Panc1 (cell line): Measurements from ENCODE around the gene OR52W1. TPM values are rescaled to one million over a fixed set of nuclear protein-coding genes. Genes with fewer than 3 reads are reported as not detected.

ENCODE experiments used
- ATAC-seq: fragments of 200-7000 bp; cut with Tn5 transposase; 2 replicates; pipeline ENCODE4 v1.9.1; 2020; ENCODE audit warnings: mild to moderate bottlenecking, moderate library complexity
- BruUV-seq: library from RNA; stranded (reverse); fragments of 400-500 nt; replicated peaks from 2 replicates; lab custom pipeline; 2021; lab: Mats Ljungman, UMichigan
- CTCF ChIA-PET: fragments of 300-600 bp; sonication (Branson Sonifier 250); formaldehyde crosslinking; loops from one replicate; lab custom pipeline; 2022; ENCODE audit warnings: antibody characterized with exemption; lab: Charles Lee
- POLR2A ChIA-PET: fragments of 300-600 bp; sonication (Branson Sonifier 250); formaldehyde crosslinking; loops from one replicate; lab custom pipeline; 2022; ENCODE audit warnings: antibody characterized with exemption; lab: Charles Lee
- DNase-seq: peaks from one replicate; pipeline ENCODE4 v3.0.0-alpha.2; 2010; ENCODE audit warnings: low read depth, low spot score
- H3K27ac ChIP-seq: 2 replicates; pipeline ENCODE4 v1.5.1; 2011; ENCODE audit warnings: mild to moderate bottlenecking, low read length, inconsistent platforms
- H3K27me3 ChIP-seq: fragments of 200-500 bp; sonication (Bioruptor generic); 2 replicates; pipeline ENCODE4 v1.6.0; 2014; ENCODE audit warnings: low read length, inconsistent platforms; ENCODE audit not compliant: control insufficient read depth, insufficient read depth
- H3K36me3 ChIP-seq: fragments of 200-500 bp; sonication (Bioruptor generic); 2 replicates; pipeline ENCODE4 v1.5.1; 2014; ENCODE audit warnings: inconsistent platforms, mild to moderate bottlenecking, low read length, moderate library complexity; ENCODE audit not compliant: control insufficient read depth, insufficient read depth
- H3K4me1 ChIP-seq: 2 replicates; pipeline ENCODE4 v1.5.1; 2011; ENCODE audit warnings: inconsistent platforms, mild to moderate bottlenecking, low read length, moderate library complexity; ENCODE audit not compliant: control insufficient read depth, insufficient read depth
- H3K4me3 ChIP-seq, 2 experiments: 2 replicates each; pipeline ENCODE4 v1.5.1; 2011 to 2012; ENCODE audit warnings: low read depth in 2 of 2, low read length in 2 of 2, mild to moderate bottlenecking in 2 of 2, inconsistent platforms in 1 of 2, moderate library complexity in 1 of 2
- H3K9me3 ChIP-seq: fragments of 200-500 bp; sonication (Bioruptor generic); 2 replicates; pipeline ENCODE4 v1.5.1; 2014; ENCODE audit warnings: low read depth, mild to moderate bottlenecking, inconsistent platforms, low read length, moderate library complexity; ENCODE audit not compliant: control insufficient read depth, insufficient read depth
- CTCF ChIP-seq: fragments of 450-650 bp; IDR thresholded peaks from 2 replicates; pipeline ENCODE4 v1.5.1; 2017; ENCODE audit warnings: mild to moderate bottlenecking
- POLR2AphosphoS5 ChIP-seq: IDR thresholded peaks from 2 replicates; pipeline ENCODE4 v1.6.1; 2012; ENCODE audit warnings: mild to moderate bottlenecking, low read depth, low read length, moderate library complexity
- REST ChIP-seq, 2 experiments: IDR thresholded peaks; 2 replicates each; pipeline ENCODE4 v1.6.1; 2011 to 2012; ENCODE audit warnings: low read depth in 2 of 2, control low read depth in 1 of 2, low read length in 1 of 2, mild to moderate bottlenecking in 1 of 2, moderate library complexity in 1 of 2; ENCODE audit not compliant: insufficient read depth in 1 of 2
- SIN3A ChIP-seq: IDR thresholded peaks from 2 replicates; pipeline ENCODE4 v1.6.1; 2012; ENCODE audit warnings: low read depth, mild to moderate bottlenecking, low read length, moderate library complexity, borderline replicate concordance; ENCODE audit not compliant: insufficient read depth
- TCF7L2 ChIP-seq: IDR thresholded peaks from 2 replicates; pipeline ENCODE4 v1.6.1; 2011; ENCODE audit warnings: mild to moderate bottlenecking, low read depth, low read length, inconsistent platforms
- in situ Hi-C: cut with HindIII; loops from 2 replicates; pipeline ENCODE4 v1.10.0; 2016; ENCODE audit warnings: low sequenced_read_pairs, low pct_unique_long_range_greater_than_20kb
- intact Hi-C: fragments of 100-400 bp; cut with micrococcal nuclease; formaldehyde crosslinking; loops from one replicate; pipeline ENCODE4 v1.10.0; 2022; ENCODE audit not compliant: unreplicated experiment
- total RNA-seq: library from RNA; stranded (reverse); gene quantifications from one replicate; pipeline ENCODE4 v1.2.1, GENCODE V29; 2021; ENCODE audit not compliant: unreplicated experiment

Gene OR52W1
- total RNA-seq, 1 experiment from 2014 or later = not detected

GRCh38 chr11:6202041-6202440 is 3.0 kb downstream of the OR52W1 start:
- in situ Hi-C loops (no loop called here), intact Hi-C loops (no loop called here)
- POLR2A ChIA-PET = no interaction called here
- Histone ChIP-seq H3K27me3 (no peaks in the 10 kb centered on the region), H3K9me3 (no peaks in the 10 kb centered on the region), H3K4me1 (no peaks in the 10 kb centered on the region), H3K4me3 (no peak overlapping the region), H3K27ac (no peak overlapping the region), H3K36me3 (no peaks in the 10 kb centered on the region; the same call in 1 of the 2 replicates)
- CTCF ChIA-PET = no interaction called here
- no peak for ATAC-seq
- BruUV-seq = no TSS peak
- TF ChIP-seq CTCF (no peak), POLR2AphosphoS5 (no peak), SIN3A (no peak), REST (IDR thresholded peaks at IDR 0.05; ENCODE audit: insufficient read depth in 1 of 2, low read depth in 2 of 2, low read length in 1 of 2) (no peak)
- DNase-seq = no peak

GRCh38 chr11:6203327-6203726 is 4.3 kb downstream of the OR52W1 start:
- BruUV-seq = no TSS peak
- Histone ChIP-seq H3K27ac (no peak overlapping the region), H3K36me3 (no peaks in the 10 kb centered on the region; the same call in 1 of the 2 replicates), H3K4me1 (no peaks in the 10 kb centered on the region), H3K9me3 (no peaks in the 10 kb centered on the region), H3K27me3 (no peaks in the 10 kb centered on the region), H3K4me3 (no peak overlapping the region)
- CTCF ChIA-PET = no interaction called here
- in situ Hi-C loops = no loop called here
- DNase-seq (no peak), ATAC-seq (no peak)
- POLR2A ChIA-PET = no interaction called here
- intact Hi-C loops = no loop called here
- no peak for TF ChIP-seq POLR2AphosphoS5
- TF ChIP-seq CTCF = no peak
- TF ChIP-seq TCF7L2 = no peak
- TF ChIP-seq SIN3A = no peak
- TF ChIP-seq REST (IDR thresholded peaks at IDR 0.05; ENCODE audit: insufficient read depth in 1 of 2, low read depth in 2 of 2, low read length in 1 of 2) = no peak
